ENCODE data around the gene TTC39A. TPM values are rescaled to one million over a fixed set of nuclear protein-coding genes. Genes with fewer than 3 reads are reported as not detected.

The TTC39A gene
- total and polyA plus RNA-seq, 8 donors: 10.5 to 28.4 (median 16.0) TPM

GRCh38 chr1:51369171-51369570 lies 38.8 kb upstream of the TTC39A start:
- Histone ChIP-seq H3K27ac (no peak overlapping the region), H3K27me3 (no peaks in the 10 kb centered on the region), H3K9me3 (no peaks in the 10 kb centered on the region), H3K4me1 (no peaks in the 10 kb centered on the region), H3K4me3 (no peak overlapping the region), H3K36me3 (no peaks in the 10 kb centered on the region)
- no peak for ATAC-seq
- FAIRE-seq: no peak
- no peak for DNase-seq
- 88 to 91% methylated on average over 4 of the region's 4 CpGs for WGBS, 2 donors
- intact Hi-C loops (cut with DNase I): no loop called here
- TF ChIP-seq, protein P1, sequence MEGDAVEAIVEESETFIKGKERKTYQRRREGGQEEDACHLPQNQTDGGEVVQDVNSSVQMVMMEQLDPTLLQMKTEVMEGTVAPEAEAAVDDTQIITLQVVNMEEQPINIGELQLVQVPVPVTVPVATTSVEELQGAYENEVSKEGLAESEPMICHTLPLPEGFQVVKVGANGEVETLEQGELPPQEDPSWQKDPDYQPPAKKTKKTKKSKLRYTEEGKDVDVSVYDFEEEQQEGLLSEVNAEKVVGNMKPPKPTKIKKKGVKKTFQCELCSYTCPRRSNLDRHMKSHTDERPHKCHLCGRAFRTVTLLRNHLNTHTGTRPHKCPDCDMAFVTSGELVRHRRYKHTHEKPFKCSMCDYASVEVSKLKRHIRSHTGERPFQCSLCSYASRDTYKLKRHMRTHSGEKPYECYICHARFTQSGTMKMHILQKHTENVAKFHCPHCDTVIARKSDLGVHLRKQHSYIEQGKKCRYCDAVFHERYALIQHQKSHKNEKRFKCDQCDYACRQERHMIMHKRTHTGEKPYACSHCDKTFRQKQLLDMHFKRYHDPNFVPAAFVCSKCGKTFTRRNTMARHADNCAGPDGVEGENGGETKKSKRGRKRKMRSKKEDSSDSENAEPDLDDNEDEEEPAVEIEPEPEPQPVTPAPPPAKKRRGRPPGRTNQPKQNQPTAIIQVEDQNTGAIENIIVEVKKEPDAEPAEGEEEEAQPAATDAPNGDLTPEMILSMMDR (IDR thresholded peaks at IDR 0.05): no peak

DNA sequence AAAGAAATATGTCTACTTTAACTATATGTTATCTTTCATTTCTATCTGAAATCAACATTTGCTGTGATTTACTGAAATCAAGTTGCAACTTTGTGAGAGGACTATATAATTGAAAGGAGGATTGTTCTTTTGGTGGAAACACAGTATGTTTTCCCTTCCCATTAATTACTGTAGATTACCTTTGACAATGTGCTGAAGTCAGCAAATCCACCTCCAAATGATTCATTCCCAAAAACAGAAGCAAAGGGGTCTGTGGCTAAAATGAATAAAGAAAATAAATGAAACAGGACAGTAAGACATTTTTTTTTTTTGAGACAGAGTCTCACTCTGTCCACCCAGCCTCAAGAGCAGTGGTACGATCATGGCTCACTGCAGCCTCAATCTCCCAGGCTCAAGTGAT lies 35.4 kb upstream of the TTC39A start:
- Histone ChIP-seq H3K27ac (no peak overlapping the region), H3K36me3 (peaks cover 0 to 3% (median 0%) of the 10 kb centered on the region in 3 donors), H3K9me3 (no peaks in the 10 kb centered on the region), H3K27me3 (no peaks in the 10 kb centered on the region), H3K4me3 (no peak overlapping the region), H3K4me1 (no peaks in the 10 kb centered on the region)
- 100% methylated on average over 1 of the region's 1 CpG for WGBS, 2 donors
- TF ChIP-seq, protein P1 (IDR thresholded peaks at IDR 0.05): no peak
- intact Hi-C loops (cut with DNase I): no loop called here
- no peak for ATAC-seq
- no peak for FAIRE-seq
- no peak for DNase-seq

GRCh38 chr1:51359879-51360278 lies 29.5 kb upstream of the TTC39A start:
- no peaks in the 10 kb centered on the region for H3K9me3 ChIP-seq
- no peaks in the 10 kb centered on the region for H3K27me3 ChIP-seq
- ATAC-seq (no peak), FAIRE-seq (no peak), DNase-seq (no peak)
- H3K36me3 ChIP-seq: peaks cover 0 to 14% (median 0%) of the 10 kb centered on the region in 3 donors
- TF ChIP-seq, protein P1 (IDR thresholded peaks at IDR 0.05): no peak
- WGBS, 2 donors: 97 to 99% methylated on average over 4 of the region's 4 CpGs
- H3K4me1 ChIP-seq: no peaks in the 10 kb centered on the region
- no peak overlapping the region for H3K27ac ChIP-seq
- no peak overlapping the region for H3K4me3 ChIP-seq
- intact Hi-C loops (cut with DNase I): no loop called here

DNA sequence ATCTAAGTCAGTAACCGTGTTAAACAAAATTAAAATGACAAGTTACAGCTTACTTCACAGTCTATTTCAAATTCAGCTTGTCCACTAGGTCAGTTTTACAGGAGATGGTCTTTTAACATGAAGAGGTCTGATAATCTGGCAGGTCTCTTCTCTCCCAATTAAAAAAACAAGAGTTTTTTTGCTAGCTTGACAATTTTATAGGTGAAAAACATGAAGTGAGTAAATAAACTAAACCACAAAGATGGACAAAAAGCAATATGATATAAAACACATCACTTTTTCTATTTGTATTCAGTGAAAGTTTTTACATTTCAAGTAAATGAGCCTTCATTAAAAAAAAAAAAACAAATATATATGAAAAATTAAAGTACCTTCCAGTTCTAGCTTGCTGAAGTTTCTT lies 25.0 kb upstream of the TTC39A start:
- Histone ChIP-seq H3K27me3 (no peaks in the 10 kb centered on the region), H3K4me3 (no peak overlapping the region), H3K36me3 (peaks cover 0 to 10% (median 0%) of the 10 kb centered on the region in 3 donors), H3K9me3 (no peaks in the 10 kb centered on the region), H3K4me1 (no peaks in the 10 kb centered on the region), H3K27ac (no peak overlapping the region)
- FAIRE-seq: no peak
- 62 to 77% methylated on average over 1 of the region's 1 CpG for WGBS, 2 donors
- TF ChIP-seq, protein P1 (IDR thresholded peaks at IDR 0.05): no peak
- no peak for ATAC-seq
- DNase-seq: no peak
- intact Hi-C loops (cut with DNase I): no loop called here

- WGBS, 2 donors: 69 to 84% methylated on average over 3 of the region's 3 CpGs
- intact Hi-C loops (cut with DNase I): no loop called here
- Histone ChIP-seq H3K4me3 (no peak overlapping the region), H3K27ac (no peak overlapping the region), H3K9me3 (no peaks in the 10 kb centered on the region), H3K4me1 (no peaks in the 10 kb centered on the region), H3K27me3 (no peaks in the 10 kb centered on the region), H3K36me3 (peaks cover 0 to 10% (median 0%) of the 10 kb centered on the region in 3 donors)
- TF ChIP-seq, protein P1 (IDR thresholded peaks at IDR 0.05): no peak
- ATAC-seq (no peak), DNase-seq (no peak), FAIRE-seq (no peak)
These were observed 24.1 kb upstream of the TTC39A start for GRCh38 chr1:51354416-51354815.

All from pancreas (tissue), 10 donors.